Duodenal mucosa (tissue), 2 donors: Measurements from ENCODE around the gene C1orf53.
A peak's percentile ranks its signal among the peaks of the same experiment; 100 is the strongest.

Experiments used
- H3K27ac ChIP-seq: one replicate; pipeline ENCODE4 v1.7.0; 2013; ENCODE audit warnings: low read depth, low read length
- H3K27me3 ChIP-seq, 2 donors: one replicate each; pipeline ENCODE4 v1.7.0; 2013; ENCODE audit warnings: low read length in 2 of 2, control low read depth in 1 of 2; ENCODE audit not compliant: insufficient read depth in 2 of 2, control insufficient read depth in 1 of 2
- H3K36me3 ChIP-seq, 2 donors: one replicate each; pipeline ENCODE4 v1.7.0; 2013; ENCODE audit warnings: low read length in 2 of 2, control low read depth in 1 of 2; ENCODE audit not compliant: insufficient read depth in 2 of 2, control insufficient read depth in 1 of 2
- H3K4me1 ChIP-seq, 2 donors: one replicate each; pipeline ENCODE4 v1.7.0; 2013; ENCODE audit warnings: low read length in 2 of 2, control low read depth in 1 of 2; ENCODE audit not compliant: insufficient read depth in 2 of 2, control insufficient read depth in 1 of 2
- H3K4me3 ChIP-seq, 2 donors: one replicate each; pipeline ENCODE4 v1.7.0; 2013; ENCODE audit warnings: low read length in 2 of 2, low read depth in 1 of 2
- H3K9ac ChIP-seq, 2 donors: one replicate each; pipeline ENCODE4 v1.7.0; 2013; ENCODE audit warnings: low read length in 2 of 2, low read depth in 1 of 2
- H3K9me3 ChIP-seq, 2 donors: one replicate each; pipeline ENCODE4 v1.7.0; 2013; ENCODE audit warnings: low read length in 2 of 2, control low read depth in 1 of 2; ENCODE audit not compliant: control insufficient read depth in 1 of 2

C1orf53 gene

DNA sequence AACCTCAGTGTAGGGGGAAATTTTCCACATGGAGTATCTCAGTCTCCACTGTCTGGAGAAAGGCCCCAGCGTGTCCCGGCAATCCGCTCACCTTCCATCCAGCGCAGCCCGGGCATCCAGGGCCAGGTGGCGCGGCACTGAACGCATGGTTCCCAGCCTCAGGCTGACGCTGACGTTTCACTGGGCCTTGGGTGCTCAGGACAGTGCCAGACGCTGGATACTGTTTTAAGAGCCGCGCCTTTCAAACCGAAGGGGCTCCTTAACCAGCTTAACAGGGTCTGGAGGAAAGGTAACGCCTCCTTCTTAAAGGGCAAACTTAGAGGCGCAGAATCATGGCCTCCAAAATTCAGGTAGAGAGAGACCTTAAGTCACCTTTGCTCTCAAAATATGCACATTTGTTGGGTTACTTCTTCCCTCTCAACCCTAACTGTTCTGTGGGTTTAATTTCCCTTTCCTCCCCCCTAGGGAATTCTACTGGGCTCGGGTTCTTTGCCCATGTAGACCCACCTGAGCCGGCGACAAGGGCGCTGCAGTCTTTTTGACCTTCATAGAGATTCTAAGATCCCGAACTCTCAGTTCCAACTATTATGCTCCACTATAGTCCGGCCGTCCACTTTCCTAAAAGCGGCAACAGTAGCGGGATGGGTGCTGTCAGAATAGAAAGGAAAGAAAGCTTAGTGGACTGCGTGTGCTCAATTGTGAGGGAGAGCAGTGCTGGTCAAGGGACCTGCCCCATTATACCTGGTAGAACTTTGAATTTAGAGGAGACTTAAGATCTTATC lies 11.3 kb downstream of the C1orf53 start:
- Histone ChIP-seq H3K9me3 (no peaks in the 10 kb centered on the region), H3K27ac (no peak overlapping the region), H3K27me3 (peaks cover 98 to 99% of the 10 kb centered on the region in 2 donors), H3K9ac (no peak overlapping the region), H3K4me3 (peak overlapping the region in 1 of 2 donors; percentile 40), H3K4me1 (peaks cover 51 to 58% of the 10 kb centered on the region in 2 donors), H3K36me3 (no peaks in the 10 kb centered on the region)

DNA sequence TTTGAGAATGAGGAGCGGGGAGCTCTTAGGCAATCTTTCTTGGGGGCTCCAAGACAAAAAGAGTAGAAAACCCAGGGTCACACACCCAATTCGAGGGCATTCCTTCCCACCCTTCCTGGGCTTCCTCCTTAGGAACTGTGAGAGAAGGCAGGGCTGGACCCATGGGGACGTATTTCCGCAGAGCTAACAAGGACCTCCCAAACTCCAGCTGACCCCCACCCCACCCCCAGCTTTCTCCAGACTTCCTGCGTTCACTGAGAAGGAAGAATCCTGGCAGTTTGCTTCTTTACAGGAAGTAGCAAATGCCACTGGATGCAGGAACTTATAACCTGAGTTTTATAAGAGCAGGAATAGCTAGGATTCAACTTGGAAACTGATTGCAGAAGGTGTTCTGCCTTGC lies 12.1 kb downstream of the C1orf53 start:
- Histone ChIP-seq H3K36me3 (no peaks in the 10 kb centered on the region), H3K4me3 (no peak overlapping the region), H3K9me3 (no peaks in the 10 kb centered on the region), H3K27ac (no peak overlapping the region), H3K27me3 (peaks cover 98 to 99% of the 10 kb centered on the region in 2 donors), H3K4me1 (peaks cover 55 to 65% of the 10 kb centered on the region in 2 donors), H3K9ac (no peak overlapping the region)

DNA sequence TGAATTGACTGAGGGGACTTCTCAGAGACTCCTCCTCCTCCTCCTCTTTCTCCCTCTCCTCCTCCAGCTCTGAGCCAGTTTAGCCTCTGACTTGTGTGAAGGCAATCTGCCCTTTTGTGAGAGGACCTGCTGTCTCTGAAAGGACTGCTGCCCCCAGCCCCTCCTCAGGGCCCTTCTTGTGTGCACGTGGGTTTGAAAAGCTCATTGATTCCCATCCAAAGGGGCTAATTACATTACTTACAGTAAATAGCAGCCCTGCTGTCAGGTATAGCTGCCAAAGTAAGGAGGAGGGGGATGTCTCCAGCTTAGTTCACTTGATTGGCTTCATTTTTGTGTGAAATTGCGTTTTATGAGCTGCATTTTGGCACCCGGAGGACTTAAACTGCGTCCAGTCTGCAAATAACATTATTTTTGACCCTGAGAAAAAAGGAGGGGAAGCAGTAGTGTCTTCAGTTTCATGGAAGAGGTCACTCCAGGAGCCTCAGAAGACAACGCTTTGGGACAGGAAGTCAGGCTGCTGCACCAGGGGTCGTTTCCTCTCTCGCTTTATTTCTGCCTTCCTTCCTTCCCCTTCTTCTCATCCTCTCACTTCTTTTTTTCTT lies 12.9 kb downstream of the C1orf53 start:
- Histone ChIP-seq H3K36me3 (no peaks in the 10 kb centered on the region), H3K4me1 (peaks cover 58 to 68% of the 10 kb centered on the region in 2 donors), H3K27me3 (peaks cover 98 to 99% of the 10 kb centered on the region in 2 donors), H3K9ac (no peak overlapping the region), H3K27ac (no peak overlapping the region), H3K9me3 (no peaks in the 10 kb centered on the region), H3K4me3 (peak overlapping the region; percentile 35 to 51)

DNA sequence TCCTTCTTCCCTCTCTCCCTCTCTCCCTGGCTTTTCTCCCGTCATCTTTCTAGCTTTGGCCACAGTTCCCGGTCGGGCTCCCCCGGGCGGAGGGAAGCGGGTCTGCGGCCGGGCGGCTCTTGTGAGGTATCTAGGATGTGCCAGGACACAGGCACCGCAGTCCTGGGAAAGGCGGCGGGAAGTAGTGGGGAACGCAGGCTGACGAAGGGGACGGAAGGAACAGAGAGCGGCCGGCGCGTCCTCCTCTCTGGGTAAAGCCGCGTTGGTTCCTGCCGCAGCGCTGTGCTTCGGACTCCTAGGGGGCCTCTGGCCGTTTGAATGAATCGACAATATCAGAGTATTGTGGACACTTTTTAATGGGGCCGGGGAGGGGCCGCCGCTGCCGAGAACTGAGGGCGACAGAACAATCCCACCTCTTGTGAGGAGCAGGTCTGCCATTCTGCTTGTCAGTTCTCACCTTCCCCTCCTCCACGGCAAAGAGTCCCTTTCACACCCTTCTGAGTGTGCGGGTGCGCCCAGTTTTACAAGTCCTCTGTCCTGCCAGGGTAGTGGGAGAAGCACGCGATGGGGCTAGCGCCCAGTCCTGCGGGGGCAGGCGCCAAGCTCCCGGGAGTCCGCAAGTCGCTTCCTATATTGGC lies 13.6 kb downstream of the C1orf53 start:
- Histone ChIP-seq H3K27ac (no peak overlapping the region), H3K27me3 (peaks cover 100% of the 10 kb centered on the region in 2 donors), H3K4me3 (peak overlapping the region; percentile 35 to 51), H3K4me1 (peaks cover 55 to 73% of the 10 kb centered on the region in 2 donors), H3K9ac (no peak overlapping the region), H3K36me3 (no peaks in the 10 kb centered on the region), H3K9me3 (no peaks in the 10 kb centered on the region)

GRCh38 chr1:197916500-197916983 lies 14.1 kb downstream of the C1orf53 start:
- Histone ChIP-seq H3K36me3 (no peaks in the 10 kb centered on the region), H3K4me1 (peaks cover 53 to 70% of the 10 kb centered on the region in 2 donors), H3K9ac (no peak overlapping the region), H3K27ac (no peak overlapping the region), H3K9me3 (no peaks in the 10 kb centered on the region), H3K4me3 (peak overlapping the region; percentile 35 to 51), H3K27me3 (peaks cover 98 to 100% of the 10 kb centered on the region in 2 donors)

- Histone ChIP-seq H3K36me3 (no peaks in the 10 kb centered on the region), H3K9ac (no peak overlapping the region), H3K27me3 (peaks cover 88 to 95% of the 10 kb centered on the region in 2 donors), H3K27ac (no peak overlapping the region), H3K9me3 (no peaks in the 10 kb centered on the region), H3K4me3 (peak overlapping the region; percentile 64 to 66), H3K4me1 (peaks cover 42 to 61% of the 10 kb centered on the region in 2 donors)
Observed at GRCh38 chr1:197917805-197918651, 15.6 kb downstream of the C1orf53 start.

DNA sequence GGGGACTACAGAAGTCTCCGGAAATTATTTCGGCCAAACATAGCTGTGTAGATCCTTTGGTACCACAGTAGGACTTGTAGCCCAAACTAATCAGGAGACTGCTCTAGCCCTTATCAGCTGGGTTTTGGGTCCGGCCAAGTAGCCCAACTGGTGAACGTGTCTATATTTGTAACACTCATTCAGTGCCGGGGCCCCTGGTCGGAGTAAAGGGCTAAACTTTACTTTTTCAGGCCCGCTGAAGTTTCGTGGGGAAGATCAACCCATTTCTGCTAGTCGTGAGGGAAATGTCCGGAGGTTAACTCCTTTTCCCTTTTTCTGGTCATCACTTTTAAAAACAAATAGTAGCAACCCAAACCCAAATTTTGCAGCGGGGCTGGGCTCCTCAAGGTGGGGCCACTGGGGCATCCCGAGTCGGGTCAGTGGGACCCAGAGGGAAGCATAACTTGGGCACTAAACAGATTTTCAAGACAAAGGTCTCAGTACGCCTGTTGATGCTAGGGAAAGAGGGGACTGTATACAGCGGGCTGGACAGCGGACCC lies 16.4 kb downstream of the C1orf53 start:
- no peaks in the 10 kb centered on the region for H3K9me3 ChIP-seq
- no peak overlapping the region for H3K4me3 ChIP-seq
- no peak overlapping the region for H3K27ac ChIP-seq
- peaks cover 36 to 55% of the 10 kb centered on the region in 2 donors for H3K4me1 ChIP-seq
- no peak overlapping the region for H3K9ac ChIP-seq
- H3K27me3 ChIP-seq, result peaks cover 80 to 89% of the 10 kb centered on the region in 2 donors
- H3K36me3 ChIP-seq, result no peaks in the 10 kb centered on the region

GRCh38 chr1:197919346-197920066 lies 17.1 kb downstream of the C1orf53 start:
- peak overlapping the region; percentile 17 to 43 for H3K4me3 ChIP-seq
- H3K27ac ChIP-seq, result no peak overlapping the region

GRCh38 chr1:197920067-197920396 lies 17.6 kb downstream of the C1orf53 start:
- H3K9ac ChIP-seq, result no peak overlapping the region
- H3K4me3 ChIP-seq, result peak overlapping the region in 1 of 2 donors; percentile 43
- H3K27me3 ChIP-seq, result peaks cover 68 to 77% of the 10 kb centered on the region in 2 donors
- H3K9me3 ChIP-seq, result no peaks in the 10 kb centered on the region
- H3K27ac ChIP-seq, result no peak overlapping the region
- no peaks in the 10 kb centered on the region for H3K36me3 ChIP-seq
- peaks cover 36 to 55% of the 10 kb centered on the region in 2 donors for H3K4me1 ChIP-seq

More at GRCh38 chr1:197919346-197920066, 17.1 kb downstream of the C1orf53 start:
- Histone ChIP-seq H3K4me1 (peaks cover 36 to 55% of the 10 kb centered on the region in 2 donors), H3K27me3 (peaks cover 73 to 83% of the 10 kb centered on the region in 2 donors), H3K9ac (no peak overlapping the region), H3K9me3 (no peaks in the 10 kb centered on the region), H3K36me3 (no peaks in the 10 kb centered on the region)
